ENCODE measurements around the gene PKP1.

Gene PKP1

DNA sequence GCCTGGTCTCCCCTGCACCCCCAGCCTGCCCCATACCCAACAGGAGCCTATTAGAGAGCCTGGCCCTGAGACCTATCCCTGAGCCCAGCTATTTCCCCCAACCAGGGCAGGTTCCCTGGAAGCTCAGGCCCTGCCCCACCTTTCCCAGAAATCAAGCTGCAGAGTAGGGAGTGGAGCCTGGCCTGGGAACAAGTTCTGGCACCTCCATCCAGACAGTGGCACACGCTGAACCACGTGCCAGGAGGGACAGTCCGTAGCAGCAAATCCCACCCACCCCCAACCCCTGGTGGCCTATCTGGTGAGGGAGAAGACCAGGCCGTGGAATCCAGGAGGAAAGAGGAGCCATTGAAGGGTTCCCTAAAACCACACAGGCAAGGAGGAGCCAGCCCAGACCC, 71.6 kb downstream of the PKP1 start:
- no peak for DNase-seq

DNA sequence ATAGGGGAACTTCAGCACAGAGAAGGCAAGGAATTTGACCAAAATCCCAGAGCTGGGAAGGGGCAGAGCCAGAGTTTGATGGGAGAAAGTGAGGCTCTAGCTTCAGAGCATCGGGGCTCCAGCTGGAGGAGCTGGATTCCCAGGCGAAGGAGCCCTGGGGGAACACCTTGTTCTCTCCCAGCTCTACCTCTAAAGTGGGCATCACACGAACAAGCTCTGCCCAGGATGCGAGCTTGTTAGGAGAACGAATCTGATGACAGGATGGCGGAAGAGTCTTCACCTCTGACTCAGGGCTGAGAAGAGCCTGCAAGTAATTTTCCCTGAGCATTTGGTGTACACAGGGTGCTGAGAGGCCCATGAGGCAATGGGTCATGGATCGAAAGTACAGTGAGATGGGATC, 72.2 kb downstream of the PKP1 start:
- DNase-seq: no peak

DNA sequence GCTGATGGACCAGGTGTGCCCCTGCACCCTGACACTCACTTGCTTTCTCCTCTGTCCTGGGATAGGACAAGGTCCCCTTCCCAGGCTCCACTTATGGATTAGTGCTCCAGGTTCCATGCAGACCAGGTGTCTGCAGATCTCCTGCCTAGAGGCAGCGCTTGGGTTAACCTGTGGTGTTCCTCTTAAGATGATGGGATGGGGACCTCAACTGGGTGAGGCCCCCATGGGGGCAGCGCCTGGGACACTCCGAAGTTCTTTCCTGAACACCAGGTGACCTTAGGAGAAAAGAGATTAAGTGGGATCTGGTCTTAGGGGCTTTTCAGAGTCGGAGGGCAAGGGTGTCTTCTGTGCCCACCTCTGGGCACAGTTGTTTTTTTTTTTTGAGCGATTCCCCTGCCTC, 72.9 kb downstream of the PKP1 start:
- no peak for DNase-seq

DNA sequence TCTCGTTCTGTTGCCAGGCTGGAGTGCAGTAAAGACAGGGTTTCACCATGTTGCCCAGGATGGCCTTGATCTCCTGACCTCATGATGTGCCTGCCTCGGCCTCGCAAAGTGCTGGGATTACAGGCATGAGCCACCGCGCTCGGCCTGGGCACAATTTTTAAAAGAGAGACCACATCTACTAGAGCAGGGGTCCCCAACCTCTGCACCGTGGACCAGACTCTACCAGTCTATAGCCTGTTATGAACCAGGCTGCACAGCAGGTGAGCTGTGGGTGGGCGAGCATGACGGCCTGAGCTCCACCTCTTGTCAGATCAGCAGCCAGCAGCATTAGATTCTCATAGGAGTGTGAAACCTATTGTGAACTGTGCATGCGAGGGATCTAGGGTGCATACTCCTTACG, 73.4 kb downstream of the PKP1 start:
- no peak for DNase-seq

DNA sequence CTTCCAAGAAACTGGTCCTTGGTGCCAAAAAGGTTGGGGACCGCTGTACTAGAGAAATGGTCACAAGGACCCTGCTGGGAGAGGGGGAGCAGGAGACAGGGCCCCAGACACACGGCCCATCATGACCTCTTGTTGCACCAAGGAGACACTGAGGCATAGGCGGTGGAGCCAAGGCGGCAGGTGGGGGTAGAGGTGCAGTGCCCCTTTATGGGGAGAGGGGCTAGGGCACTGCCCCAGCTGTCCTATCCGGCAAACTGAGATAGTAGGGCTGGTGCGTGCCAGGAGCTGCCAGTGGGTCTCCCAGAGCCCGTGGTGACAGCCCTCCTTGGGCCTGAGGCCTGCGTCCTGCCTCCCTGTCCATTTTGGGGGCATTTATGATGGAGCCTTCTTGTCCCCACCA, 73.9 kb downstream of the PKP1 start:
- no peak for DNase-seq

DNA sequence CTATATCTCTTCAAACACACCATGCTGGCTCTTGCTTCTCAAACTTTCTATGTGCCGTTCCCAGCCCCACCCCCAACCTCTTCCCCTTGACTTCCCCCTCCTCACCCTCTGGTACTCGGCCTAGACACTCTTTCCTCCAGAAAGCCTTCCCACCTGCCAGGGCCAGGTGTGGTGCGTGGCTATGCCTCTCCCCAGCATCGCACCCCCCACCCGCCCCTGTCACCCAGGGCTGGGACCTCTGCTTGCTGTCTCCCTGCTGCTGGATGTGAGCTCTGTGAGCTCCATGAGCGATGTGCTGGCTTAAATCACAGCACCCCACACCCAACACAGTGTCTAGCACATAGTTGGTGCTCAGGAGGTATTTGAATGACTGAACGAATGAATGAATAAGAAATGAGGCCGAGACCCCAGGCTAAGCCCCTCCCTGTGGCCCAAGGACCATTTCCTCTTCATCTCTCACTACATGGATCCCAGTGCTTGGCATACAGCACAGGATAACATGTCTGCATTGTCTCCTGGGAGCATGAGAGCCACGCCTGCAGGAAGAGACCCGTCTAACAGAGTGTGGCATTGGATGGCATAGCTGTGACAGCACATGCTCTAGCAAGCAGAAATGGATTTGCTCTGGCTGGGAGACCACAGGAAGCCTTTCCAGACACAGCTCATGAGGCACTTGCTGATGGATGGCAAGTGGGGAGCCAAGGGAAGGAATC, 74.5 kb downstream of the PKP1 start:
- no peak for DNase-seq

DNA sequence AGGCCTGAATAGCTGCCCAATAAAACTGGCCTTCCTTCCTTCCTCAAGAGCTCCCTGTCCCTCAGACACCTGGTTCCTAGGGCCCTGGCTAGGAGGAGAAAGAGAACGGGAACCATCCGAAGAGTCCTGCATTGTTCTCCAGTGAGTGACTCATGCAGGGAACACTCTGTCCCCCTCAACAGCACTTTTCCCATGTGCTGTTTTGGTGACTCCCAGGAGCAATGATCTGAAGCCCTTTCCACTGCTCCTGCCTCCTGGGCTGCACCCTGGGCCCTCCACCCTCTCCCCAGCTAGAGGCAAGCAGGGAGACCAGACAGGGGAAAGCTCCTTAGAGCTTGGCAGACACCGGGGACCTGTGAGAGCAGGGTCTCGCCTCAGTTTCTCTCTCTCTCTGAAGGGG, 75.3 kb downstream of the PKP1 start:
- no peak for DNase-seq

DNA sequence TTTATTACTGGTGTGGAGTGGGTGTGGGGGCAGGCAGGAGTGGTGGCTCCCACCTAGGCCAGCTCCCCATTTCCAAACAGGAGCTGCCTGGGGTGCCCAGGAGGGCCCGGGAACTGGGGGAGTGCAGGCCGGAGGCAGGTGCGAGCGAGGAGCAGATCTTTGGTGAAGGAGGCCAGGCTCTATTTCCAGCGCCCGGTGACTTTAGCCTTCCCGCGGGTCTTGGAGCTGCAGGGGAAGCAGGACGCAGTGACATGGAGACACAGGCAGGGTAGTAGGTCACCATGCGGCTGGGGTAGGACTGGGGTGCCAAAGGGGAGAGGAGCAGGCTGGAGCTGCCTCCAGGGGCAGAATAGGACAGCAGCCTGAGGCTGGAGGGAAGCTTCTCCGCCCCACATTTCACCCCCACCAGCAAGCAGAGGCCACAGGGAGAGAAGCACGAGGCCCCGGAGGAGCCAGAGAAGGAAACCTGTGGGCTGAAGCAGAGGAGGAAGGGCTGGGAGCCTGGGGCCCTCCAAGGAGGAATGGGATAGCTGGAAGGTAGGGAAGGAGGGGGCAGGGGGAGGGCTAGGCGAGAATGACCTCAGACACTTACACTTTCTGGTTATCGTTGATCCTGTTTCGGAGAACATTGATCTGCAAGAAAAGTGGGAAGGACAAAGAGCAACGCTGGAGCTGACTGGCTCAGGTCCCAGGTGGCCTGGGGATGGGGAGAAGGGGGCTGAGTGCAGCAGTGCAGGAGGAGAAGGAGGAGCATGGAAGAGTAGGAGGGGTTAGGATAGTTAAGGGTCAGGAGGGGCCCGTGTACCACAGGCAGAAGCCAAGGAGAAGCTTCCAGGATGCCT, 75.9 kb downstream of the PKP1 start:
- no peak for DNase-seq

DNA sequence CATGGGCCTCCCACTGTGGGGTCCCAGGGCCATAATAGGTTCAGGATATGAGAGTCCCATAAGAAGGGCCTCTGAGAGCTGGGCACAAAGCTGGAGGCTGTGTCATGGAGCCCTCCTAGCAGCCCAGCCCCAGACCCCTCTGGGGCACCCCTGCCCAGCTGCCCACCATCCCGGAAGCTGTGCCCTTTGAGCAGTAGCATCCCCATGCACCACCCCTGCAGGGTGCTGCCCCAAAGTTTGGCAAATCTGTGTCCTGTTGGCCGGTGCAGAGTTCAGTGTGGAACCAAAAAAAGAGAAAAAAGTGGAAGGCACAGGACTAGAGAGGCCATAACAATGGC, 76.5 kb downstream of the PKP1 start:
- no peak for DNase-seq

DNA sequence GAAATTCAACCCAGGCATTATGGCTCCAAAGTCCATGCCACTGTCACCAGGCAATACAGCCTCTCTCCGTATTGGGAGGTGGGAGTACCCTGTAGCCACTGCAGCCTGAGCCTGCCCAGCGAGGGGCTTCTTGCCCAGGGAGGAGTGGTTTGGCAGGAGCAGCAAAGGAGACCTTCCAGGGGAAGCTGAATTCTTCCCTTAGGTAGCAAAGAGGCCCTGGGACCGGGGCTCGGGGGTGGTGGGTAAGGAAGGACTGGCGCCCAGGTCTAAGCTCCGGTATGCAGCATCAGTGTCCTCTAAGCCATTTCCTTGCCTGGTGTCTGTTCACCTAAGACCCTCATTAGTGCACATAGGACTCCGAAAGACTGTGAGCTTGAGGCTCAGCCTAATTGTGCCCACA, 77.2 kb downstream of the PKP1 start:
- DNase-seq: no peak

DNA sequence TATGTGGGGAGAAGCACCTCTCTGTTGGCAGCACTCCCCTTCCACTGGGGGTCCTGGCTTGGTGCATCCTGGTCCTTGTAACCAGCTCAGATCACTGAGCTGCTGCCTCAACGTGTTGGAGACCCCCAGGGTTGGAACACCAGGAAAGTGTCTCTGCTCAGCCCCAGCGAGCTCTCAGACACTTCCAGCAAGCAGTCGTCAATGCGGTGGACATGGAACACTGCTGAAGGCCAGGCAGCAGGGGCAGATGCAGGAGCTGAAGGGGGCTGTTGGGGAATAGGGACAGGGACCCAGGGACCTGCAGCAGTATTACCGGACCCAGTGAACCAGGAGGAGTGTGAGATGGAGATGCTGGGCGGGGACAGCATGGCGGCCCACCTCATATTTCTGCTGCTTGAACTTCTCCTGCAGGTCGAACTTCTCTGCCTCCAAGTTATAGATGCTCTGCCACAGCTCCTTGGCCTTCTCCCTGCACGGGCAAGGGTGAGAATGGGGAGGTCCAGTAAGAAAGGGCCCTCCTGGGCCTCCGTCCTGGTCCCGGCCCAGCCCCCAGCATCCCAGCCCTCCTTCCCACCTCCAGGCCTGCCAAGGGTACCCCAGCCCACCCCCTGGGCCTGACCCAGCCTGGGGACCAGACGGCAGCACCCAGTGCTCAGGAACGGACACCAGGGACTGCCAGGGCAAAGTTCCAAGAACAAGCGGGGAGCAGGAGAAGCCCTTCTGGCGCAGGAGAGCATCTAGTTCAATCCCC, 77.8 kb downstream of the PKP1 start:
- no peak for DNase-seq

DNA sequence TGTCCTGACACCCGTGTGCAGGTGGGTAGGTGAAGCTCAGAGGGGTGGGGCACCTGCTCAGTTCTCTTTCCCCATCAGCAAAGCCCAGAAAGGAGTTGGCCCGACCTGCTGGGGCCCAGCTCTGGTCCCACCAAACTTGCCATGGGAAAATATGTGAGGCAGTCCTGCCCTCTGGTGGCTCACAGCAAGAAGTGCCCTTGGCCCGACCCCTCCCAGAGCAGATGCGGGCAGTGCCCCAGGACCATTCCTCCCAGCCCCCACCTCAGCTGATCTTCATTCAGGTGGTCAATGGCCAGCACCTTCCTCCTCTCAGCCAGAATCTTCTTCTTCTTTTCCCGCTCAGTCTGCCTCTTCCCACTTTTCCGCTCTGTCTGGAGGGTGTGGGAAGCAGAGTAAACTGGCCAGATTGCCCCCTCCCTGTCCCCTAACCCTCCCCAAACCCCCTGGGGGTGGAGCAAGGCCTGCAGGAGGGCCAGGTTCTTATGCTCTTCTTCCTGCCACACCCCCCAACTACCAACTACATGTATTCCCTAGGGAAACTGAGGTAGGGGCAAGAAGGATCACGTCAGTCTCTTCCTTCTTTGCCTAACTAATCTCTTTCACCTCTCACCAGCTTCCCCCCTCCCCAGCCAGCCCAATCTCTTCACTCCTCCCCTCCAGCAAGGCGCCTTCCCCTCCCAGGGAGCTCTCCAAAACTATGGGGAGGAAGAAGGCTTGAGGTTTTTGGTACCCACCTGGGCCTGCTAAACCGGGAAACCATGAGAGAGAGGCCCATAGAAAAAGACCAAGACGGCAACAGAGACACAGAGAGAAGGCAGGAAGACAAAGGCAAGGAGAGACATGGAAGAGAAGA, 78.6 kb downstream of the PKP1 start:
- no peak for DNase-seq

DNA sequence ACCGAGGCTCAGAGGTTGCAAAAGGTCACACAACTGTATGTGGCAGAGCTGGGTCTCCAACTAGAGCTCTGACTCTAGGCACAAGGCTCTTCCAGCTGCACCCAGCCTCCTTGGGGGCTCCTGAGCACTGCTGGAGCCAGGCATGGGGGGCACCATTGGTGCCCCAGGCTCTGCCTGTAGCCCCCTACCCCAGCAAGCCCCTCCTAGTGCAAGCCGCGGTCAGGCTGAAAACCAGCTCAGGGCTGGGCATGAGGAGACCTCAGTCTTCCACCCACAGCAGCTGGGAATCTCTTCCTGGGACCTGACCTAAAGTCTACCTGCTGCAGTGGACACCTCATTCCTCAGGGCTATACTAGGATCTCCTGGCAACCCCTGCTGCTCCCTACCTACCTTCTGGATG, 79.6 kb downstream of the PKP1 start:
- DNase-seq: no peak

DNA sequence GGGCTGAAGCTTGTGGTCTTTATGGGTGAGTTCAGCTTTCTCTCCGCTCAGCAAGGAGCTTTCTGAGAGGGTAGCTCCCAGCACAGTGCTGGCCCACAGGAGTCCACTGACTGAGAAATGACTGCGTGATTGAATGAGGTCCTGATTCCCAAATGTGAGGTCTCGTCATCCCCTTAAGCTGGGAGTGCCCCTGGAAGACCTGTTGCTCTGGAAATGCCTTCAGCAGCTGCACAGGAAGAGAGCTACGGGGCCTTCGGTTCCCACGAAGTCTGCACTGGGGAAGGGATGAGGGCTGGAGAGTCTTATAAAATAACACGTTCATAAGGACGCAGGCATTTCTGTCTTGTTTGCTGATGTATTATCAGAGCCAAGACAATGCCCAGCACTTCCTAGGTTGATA, 80.2 kb downstream of the PKP1 start:
- DNase-seq: no peak

DNA sequence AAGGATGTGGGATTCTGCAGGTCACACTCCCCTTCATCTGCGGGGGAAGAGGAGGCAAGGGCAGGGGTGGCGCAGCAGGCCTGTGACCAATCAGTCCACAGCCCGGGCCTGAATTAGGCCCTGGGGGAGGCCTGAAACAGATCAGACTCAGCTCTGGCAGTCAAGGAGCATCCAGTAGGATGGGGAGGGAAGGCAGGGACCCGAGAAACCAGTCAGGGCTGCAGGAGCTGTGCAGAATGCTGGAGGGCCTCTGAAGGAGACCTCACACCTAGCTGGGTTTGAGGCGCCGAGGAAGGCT, 81.5 kb downstream of the PKP1 start:
- DNase-seq: no peak

DNA sequence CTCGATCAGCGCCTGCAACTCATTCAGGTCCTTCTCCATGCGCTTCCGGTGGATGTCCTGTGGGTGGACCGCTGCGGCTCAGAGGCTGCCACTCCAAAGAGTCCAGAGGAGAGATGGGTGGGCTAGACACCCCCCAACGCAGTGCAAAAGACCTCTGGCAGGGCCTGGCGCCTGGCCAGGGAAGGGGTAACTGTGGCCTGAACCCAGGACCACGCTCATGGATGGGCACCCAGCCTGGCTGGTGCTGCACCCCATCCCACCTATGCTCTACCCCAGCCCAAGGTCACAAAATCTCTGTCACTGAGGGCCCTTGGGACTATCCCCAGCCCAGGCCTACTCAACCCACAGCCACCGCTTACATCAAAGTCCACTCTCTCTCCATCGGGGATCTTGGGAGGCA, 81.9 kb downstream of the PKP1 start:
- no peak for DNase-seq

DNA sequence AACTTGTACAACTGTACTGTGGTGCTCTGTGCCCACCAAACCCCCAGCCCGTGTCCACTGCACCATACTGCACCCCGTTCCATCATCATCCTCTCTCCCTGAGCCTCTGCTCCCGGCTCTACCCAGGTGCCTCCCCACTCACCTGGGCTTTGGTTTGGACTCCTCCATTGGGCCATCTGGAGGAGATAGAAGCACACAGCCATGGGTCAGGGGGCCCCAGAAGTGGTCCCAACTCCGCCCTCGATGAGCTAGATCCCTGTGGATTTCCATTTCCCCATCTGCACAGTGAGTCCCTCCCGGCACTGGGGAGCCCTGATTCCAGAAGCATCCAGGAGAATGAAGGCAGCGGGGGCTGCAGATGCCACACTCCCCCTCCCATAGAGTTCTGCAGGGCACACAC, 83.4 kb downstream of the PKP1 start:
- no peak for DNase-seq

DNA sequence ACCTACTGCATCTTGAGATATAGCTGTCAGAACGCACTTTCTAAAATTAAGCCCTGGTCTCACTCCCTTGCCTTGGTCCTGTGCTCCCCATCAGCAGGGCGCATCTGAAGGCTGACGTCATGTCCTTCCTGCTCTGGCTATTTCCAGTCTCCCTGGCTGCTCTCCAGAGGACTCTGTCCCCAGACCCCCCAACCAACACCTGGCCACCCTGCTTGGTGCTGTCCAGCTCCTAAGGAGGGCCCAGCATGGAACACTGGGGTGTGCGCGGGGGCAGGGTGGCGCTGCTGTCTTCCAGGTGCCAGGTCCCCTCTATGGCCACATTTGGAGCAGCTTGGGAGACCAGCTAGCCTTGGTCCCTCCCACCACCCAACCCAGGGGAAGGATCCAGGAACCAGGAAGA, 85.9 kb downstream of the PKP1 start:
- no peak for DNase-seq

DNA sequence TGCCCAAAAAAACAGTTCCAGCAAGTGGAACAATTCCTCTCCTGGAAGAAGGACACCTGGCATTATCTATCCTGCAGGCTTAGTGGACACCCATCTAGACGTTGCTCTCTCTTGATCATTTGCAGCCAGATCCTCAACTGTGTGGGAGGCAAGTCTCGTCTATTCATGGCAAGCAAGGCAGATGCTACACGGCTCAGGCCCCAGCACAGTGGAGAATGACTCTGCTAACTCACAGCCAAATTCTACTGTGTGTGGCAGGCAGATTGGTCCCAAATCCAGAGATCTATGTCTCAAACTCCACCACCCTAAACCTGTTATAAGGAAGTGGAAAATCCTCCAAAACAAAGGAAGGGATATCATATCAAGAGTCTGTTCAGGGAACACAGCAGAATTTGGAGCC, 87.2 kb downstream of the PKP1 start:
- no peak for DNase-seq

DNA sequence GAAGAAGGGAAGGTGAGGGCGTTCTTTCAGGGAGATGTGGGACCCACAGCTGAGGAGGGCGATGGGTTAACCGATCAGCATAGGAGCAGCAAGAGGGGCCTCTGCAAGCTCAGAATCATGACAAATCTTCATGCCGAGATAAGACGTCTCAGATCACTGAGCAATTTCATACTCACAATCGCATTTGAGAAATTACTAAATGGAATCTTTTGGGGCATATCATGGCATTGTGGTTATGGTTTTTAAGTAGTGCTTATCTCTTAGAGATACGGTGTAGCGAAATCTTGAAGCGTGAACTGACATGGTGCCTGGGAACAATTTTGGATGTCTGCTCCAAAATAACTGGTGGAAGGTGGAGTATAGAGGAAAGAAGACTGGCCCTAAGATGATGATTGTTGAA, 88.0 kb downstream of the PKP1 start:
- DNase-seq: no peak

DNA sequence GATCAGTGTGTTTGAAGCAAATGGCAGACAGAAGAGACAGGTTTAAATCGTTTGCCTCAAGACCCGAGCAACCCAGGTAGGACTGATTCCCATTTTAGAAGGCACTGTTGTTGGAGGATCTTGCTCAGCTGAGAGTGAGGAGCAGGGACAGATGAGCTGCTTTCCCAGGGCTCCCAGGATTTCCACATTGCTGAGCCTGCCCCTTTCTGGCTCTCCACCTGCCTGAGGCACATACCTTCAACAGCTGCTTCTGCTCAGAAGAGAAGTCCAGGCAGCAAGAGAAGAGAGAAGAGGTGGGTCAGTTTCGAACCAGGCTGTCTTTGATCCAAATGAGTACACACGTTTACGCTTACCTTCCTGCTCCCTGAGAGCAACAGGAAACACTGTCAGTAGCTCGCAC, 88.5 kb downstream of the PKP1 start:
- no peak for DNase-seq

DNA sequence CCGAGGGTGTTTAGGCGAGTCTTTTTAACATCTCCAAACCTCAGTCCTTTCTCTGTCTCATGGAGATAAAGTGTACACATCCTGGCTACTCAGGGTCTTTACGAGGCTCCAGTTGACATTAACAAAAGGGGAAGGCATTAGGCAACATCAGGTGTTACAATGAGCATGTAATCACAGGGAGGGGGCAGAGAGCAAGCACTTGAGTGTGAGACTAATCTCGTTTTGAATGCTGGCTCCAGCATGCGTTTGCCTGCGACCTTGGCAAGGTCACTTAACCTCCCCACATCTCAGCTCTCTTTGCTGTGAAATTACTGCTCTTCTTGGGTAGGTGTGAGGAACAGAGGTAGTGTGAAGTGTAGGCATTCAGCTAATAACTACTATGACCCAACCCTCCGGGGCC, 91.1 kb downstream of the PKP1 start:
- no peak for DNase-seq

DNA sequence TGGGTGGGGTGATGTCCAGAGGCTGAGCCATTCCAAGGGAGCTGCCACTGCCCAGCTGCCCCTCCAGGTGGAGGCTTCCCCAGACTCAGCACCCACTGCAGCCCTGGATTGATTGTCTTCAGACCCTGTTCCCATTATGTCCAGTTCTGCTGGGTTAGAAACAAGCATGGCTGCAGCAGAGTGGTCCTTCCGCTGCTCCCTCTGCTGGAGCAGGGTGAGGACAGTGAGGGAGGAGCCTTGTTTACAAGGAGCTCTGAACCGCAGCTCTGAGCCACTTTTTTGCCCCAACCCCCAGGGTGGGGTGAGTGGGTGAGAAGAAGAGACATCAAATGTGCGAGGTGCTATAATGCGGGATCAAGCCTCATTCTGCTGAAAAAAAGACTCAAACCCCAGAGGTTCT, 91.9 kb downstream of the PKP1 start:
- no peak for DNase-seq

DNA sequence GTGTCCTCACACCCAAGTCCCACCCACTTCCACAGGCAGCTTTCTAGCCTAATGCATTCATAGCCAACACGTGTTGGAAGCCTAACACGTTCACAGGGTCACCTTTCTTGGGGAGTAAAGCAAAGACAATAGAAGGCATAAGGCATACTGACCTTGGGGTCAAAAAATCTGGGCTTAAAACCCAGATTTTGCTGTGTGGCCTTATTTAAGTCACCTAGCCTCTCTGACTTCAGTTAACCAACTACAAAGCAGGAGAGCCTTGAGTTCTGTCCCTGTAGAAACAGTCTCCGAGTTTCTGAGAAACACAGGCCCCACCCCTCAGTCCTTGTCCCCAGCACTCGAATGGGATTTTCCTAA, 92.8 kb downstream of the PKP1 start:
- DNase-seq: no peak
